AG09309 (cell line): ENCODE measurements around the gene WDR82.

Source experiments
- DNase-seq: peaks from one replicate; pipeline ENCODE4 v3.0.0-alpha.2; 2010; ENCODE audit warnings: low read depth
- H3K4me3 ChIP-seq: 2 replicates; pipeline ENCODE4 v1.5.1; 2011; ENCODE audit warnings: mild to moderate bottlenecking, low read depth, low read length, moderate library complexity; ENCODE audit not compliant: control insufficient read depth
- TF ChIP-seq, protein P1 (sequence below): IDR thresholded peaks from 2 replicates; pipeline ENCODE4 v1.5.1; 2011; ENCODE audit warnings: mild to moderate bottlenecking, low read depth, low read length, inconsistent platforms; ENCODE audit not compliant: insufficient read depth, control insufficient read depth; ENCODE audit errors: missing control alignments

WDR82 gene

DNA sequence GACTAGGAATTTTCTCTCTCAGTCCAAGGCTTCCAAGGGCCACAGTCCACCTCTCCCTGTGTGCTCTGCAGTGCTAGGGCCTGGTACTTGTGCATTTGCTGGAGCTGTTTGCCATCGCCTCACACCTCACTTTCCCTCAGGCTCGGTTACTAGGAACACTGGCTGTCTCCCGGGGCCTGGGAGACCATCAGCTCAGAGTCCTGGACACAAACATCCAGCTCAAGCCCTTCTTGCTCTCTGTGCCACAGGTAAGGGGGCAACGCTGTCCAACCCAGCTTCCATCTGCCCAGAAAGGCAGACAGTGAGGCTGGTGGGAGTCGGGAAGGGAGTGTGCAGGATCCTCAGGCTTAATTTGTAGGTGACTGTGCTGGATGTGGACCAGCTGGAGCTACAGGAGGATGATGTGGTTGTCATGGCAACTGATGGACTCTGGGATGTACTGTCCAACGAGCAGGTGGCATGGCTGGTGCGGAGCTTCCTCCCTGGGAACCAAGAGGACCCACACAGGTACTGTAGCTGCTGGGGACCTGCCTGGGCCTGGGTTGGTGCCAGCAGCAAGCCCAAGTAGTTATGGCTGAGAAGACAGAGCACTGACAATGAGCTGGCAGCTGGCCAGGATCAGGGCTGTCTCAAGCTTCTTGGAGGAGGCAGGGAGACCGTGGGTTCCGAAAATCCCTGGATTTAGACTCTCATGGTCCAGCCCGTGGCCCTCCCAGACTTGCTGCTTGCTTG, 29.5 kb downstream of the WDR82 start:
- TF ChIP-seq, protein P1, sequence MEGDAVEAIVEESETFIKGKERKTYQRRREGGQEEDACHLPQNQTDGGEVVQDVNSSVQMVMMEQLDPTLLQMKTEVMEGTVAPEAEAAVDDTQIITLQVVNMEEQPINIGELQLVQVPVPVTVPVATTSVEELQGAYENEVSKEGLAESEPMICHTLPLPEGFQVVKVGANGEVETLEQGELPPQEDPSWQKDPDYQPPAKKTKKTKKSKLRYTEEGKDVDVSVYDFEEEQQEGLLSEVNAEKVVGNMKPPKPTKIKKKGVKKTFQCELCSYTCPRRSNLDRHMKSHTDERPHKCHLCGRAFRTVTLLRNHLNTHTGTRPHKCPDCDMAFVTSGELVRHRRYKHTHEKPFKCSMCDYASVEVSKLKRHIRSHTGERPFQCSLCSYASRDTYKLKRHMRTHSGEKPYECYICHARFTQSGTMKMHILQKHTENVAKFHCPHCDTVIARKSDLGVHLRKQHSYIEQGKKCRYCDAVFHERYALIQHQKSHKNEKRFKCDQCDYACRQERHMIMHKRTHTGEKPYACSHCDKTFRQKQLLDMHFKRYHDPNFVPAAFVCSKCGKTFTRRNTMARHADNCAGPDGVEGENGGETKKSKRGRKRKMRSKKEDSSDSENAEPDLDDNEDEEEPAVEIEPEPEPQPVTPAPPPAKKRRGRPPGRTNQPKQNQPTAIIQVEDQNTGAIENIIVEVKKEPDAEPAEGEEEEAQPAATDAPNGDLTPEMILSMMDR = no peak

GRCh38 chr3:52248165-52248541, 30.3 kb downstream of the WDR82 start:
- DNase-seq = no peak
- TF ChIP-seq, protein P1 = no peak
- no peak overlapping the region for H3K4me3 ChIP-seq

More for the DNA sequence above, 29.5 kb downstream of the WDR82 start:
- H3K4me3 ChIP-seq = no peak overlapping the region
- no peak for DNase-seq

- no peak for DNase-seq
- H3K4me3 ChIP-seq = no peak overlapping the region
- TF ChIP-seq, protein P1 = no peak
Measured at GRCh38 chr3:52247409-52248164, 30.9 kb downstream of the WDR82 start.

DNA sequence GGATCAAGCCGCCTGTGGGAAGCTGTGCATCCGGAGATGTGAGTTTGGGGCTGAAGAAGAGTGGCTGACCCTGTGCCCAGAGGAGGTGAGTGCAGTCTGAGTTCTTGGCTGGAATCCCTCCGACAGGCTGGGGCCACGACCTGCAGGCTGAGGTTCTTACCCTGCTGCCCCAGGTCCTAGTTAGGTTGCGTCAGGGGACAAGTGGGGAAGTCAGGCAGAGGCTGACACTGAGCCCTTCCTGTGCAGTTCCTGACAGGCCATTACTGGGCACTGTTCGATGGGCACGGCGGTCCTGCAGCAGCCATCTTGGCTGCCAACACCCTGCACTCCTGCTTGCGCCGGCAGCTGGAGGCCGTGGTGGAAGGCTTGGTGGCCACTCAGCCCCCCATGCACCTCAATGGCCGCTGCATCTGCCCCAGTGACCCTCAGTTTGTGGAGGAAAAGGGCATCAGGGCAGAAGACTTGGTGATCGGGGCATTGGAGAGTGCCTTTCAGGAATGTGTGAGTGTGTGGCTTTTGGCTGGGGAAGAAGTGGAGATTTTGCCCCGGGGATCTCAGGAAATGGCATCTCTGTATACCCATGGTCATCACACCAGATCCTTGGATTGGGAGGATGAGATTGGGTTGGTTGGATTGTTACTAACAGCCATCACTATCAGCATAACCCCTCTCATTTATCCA, 31.6 kb downstream of the WDR82 start:
- peak overlapping the region; percentile 59 for H3K4me3 ChIP-seq
- TF ChIP-seq, protein P1 = no peak
- DNase-seq = no peak

DNA sequence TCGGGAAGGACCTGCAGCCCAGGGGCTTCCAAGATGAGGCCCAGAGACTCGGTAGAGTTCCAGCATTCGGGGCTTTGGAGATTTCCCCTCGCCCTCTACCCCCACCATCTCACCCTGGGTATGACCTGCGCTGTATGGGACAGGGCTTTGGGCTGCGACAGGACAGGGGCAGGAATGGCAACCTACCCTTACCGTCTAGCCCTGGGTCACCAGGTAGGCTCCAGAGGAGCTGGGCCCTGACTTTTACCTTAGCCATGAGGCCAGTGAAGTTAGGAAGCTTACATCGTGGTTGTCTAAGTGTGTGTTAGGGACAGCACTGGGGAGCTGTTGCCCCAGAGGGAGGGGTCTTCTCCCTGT, 32.2 kb downstream of the WDR82 start:
- no peak for DNase-seq
- TF ChIP-seq, protein P1 = no peak
- H3K4me3 ChIP-seq = peak overlapping the region; percentile 59

- TF ChIP-seq, protein P1 = no peak
- H3K4me3 ChIP-seq = peak within 1 kb of the TSS; percentile 59
Measured at GRCh38 chr3:52245322-52246263, 32.9 kb downstream of the WDR82 start, which contains the start of gene PPM1M. TSS of gene PPM1M (plus strand) at chr3:52245759. CDS start at chr3:52245825, 66 bp downstream.

More at GRCh38 chr3:52245322-52246263, 32.9 kb downstream of the WDR82 start, which contains the start of gene PPM1M:
- no peak for DNase-seq
